NCI-H1694 treated with DMSO at 0.1 percent for 48 hours (cell line): Measurements from ENCODE around the gene SH3PXD2A.

Experiments
- DNase-seq: peaks from one replicate; lab custom pipeline; 2025; lab: John Stamatoyannopoulos, UW

SH3PXD2A gene

DNA sequence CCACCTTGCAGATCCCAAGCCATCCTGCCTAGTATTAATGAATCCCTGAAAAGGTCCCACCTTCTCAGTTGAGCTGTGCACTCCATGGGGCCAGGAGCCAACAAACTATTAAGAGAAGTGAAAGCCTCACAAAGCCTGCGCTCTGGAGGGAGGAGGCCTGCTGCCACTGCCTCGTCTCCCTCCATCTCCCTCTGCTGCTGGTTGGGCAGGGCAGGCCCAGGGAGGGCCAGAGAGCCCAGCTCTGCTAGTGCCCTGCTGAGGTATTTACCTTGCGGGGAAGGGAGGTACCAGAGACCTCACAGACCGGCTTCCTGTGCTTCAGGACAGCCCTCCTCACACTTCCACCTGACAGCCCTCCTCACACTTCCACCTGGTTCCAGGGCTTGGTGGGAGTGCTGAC, 171.5 kb downstream of the SH3PXD2A start:
- no peak for DNase-seq

DNA sequence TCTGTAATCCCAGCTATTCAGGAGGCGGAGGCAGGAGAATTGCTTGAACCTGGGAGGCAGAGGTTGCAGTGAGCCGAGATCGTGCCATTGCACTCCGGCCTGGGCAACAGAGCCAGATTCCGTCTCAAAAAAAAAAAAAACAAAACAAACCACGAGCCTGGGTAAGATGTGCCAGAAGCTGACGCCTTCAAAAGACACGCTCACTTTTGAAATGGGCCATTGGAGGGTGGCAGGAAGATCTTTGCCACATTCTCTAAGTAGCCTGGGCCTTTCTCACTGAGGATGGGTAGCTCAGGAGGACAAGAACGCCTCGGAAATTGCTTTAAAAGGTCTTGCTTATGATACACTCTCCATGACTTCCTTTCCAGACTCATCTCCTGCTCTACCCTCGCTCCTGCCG, 172.7 kb downstream of the SH3PXD2A start:
- DNase-seq = no peak

DNA sequence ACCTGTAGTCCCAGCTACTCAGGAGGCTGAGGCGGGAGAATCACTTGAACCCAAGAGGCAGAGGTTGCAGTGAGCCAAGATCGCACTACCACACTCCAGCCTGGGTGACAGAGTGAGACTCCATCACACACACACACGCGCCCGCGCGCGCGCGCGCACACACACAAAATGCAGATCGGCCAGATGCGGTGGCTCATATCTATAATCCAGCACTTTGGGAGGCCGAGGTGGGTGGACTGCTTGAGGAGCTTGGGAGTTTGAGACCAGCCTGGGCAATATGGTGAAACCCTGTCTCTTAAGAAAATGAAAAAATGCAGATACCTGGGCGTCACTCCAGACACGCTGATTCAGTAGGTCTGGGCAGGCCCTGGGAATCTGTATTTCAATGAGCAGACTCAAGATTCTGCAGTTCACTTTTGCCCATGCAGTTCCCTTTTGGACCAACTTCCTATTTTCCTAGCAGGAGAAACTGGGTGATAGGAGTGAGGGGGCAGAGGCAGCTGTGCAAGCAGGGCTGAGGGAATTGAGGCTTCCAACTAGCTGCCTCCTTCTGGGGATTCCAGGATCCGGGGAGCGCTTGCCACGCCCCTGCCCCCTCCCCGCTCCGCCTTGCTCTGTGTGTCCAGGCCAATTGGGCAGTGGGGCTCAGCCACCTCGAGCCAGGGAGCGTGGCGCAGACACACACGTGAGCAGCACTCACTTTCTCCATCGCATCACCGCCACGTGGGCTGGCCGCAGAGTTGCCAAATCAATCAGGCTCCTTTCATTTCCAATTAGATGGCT, 173.6 kb downstream of the SH3PXD2A start:
- DNase-seq = no peak

DNA sequence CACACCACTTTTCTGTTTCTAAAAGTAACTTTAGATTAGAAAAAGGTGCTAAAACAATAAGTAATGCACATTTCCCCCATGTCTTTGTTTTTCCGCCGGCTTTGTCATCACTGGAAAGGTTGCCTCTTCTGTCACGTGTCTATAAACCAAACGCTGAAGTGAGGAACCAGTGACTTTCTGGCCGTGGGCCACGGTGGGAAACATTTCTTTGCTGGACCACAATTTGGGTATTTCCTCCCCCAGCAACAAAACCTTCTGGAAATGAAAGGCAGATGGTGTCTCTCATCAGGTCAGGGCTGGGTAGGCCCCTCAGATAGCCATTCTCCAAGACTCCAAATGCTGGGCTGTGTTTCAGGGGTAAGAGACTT, 174.5 kb downstream of the SH3PXD2A start:
- no peak for DNase-seq

DNA sequence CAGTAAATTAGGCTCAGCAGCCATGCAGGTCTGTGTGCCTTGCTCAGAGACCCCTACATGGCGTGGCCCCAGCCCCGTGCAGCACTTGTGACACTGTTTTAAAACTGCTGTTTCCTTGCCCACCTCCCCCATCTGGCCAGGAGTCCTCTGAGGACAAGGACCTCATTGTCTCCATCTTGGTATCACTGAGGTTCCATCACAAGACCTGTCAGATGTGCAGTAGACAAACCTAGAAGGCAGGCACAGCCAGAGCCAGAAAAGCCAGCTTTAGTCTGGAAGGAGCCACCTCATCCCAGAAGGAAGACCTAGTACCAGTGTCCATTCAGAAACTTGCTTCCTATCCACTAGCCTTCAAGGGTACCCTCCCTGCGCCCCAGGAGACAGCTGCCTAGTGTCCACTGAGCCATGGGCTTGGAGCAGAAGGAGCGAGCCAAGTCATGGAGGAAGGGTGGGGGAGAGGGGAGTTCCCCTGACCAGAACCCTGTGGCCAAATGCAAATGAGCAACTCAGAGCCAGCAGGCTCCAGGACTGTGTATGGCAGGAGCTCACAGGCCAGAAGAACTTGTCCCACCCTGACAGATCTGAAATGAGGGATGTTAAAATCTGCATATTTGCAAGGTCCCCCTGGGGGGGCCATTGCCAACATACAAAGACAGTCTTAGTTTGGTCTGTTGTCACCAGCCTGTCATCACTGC, 176.1 kb downstream of the SH3PXD2A start:
- no peak for DNase-seq

DNA sequence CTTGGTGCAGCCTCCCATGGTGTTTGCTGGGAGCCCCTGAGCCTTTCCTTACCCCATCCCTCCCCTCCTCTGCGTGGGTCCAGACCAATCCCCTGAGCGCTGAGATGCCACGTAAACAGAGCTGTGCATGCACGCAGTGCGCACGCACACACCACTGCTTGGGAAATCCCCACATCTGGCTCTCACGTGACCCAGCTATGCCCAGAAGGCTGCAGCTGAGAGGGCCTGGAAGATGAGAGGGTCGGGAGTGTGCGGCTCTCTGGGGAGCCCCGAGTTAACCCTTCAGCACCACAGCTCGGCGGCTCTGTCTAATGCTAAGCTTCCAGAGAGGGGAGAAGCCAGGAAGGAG, 177.2 kb downstream of the SH3PXD2A start:
- DNase-seq = no peak

DNA sequence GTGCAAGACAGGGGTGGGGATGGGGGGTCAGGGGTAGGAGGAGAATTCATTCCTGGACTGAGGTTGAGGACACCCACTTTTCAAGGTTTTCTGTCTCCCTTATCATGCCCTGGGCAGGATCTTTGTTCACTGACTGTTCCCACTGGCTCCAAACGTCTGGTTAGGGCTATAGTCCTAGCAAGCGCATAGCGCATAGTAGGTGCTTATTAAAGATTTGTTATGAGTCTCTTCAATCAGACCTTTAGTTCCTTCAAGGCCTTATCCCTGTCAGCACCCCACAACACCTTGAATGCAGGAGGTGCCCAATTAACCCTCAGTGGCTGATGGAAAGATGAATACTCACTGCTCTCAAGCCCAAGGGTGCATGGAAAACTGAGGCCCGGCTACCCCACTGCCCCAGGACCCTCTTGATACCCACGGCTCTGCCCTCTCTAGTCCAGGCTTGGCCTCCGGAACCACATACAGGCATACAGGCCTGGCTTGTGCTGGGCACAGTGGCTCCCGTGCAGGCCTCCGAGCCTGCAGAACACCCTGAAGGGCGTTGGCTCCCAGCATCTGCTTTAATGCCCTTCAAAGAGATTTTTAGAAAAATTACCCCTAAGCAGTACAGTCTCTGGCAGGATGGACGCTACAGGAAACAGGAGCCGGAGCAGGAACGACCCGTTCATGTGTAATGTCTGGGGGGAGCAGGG, 177.7 kb downstream of the SH3PXD2A start:
- DNase-seq = no peak

DNA sequence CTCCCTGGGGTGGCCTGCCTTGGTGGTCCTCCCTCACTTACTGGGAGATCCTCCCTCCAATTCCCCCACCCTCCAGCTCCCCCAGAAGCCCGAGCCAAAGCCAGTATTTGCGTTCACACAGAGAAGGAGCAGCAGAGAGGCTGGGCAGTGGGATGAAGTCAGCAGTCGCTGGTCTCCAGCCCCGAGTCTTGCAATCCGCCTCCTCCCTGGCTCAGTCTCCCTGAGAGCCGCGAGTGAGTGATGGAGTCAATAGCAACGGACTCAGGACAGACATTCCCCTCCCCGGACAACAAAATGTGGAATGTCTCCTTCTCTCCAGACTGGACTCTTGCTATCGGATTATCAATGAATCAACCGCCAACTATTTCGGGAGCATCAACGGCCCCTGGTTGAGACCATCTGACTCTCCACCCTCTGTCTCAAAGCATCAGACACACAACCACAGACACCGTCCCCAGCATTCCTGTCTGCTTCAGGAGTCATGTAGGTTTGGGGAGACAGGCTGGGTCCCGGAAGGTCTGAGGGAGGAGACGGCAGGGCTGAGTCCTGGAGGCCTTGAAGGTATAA, 178.4 kb downstream of the SH3PXD2A start:
- no peak for DNase-seq

DNA sequence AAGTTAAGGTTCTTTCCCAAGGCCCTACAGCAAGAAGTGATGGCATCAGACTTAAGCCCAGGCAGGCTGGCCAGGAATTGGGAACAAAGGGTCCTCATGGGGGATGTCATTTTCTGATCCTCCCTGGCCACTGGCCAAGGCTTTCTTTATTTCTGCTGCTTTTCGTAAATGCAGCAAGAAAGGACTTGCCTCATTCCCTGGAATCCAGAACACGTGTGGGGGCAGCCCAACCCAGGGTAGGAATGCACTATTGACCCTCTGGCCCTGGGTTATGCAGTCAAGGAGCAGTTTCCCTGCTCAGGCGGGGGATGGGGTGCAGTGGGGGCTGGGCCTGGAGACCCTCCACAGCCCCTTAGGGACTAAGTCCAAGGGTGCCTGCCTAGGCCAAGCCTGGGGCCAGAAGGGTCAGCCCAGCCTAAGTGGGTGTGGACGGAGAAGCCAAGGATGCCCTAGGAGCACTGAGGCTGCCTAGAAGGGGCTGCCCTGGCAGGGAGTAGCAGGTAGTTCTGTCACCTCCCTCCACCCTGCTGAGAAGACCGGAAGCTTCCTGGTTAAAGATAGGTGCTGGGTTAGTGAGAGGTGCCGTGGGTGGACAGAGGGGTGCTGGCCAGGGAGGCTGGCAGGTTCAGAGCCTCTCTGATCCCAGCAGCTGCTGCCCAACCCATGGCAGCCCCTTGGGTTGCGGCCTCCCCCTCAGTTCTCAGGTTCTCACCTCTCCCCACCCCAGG, 179.2 kb downstream of the SH3PXD2A start:
- DNase-seq = no peak

DNA sequence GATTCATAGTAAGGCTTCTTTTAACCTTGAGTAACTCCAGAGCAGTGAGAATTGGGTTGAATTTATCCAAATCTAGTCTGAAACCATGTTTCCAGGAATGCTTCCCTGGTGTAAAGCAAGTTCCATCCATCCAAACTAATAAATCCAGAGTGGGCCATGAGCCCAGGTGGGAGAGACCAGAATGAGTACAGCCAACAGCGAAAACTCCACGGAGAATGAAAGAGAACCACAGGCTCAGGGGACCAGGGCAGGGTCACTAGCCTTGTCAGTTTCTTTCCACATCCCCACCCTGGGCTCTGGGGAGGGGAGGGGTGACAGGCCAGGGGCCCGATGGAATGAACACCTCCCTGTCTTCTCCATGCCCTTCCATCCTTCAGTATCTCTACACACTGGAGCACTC, 181.8 kb downstream of the SH3PXD2A start:
- no peak for DNase-seq

DNA sequence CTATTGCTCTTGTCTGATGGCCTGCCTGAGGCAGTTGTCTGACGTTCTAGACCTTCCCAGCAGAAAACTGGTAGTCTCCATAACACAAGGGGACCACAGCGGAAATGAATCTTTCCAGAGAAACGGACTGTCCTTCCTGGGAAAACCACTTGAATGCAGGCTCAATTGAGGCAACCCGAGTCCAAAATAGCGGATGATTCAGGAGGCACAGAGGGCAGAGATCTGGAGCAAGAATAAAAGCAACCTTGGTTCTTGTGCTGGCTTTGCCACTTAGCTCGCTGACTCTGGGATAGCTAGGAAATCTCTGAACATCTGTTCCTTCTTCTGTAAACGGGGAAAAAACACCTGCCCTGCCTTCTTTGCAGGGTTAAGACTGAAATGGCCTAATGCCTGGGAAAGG, 183.0 kb downstream of the SH3PXD2A start:
- no peak for DNase-seq

DNA sequence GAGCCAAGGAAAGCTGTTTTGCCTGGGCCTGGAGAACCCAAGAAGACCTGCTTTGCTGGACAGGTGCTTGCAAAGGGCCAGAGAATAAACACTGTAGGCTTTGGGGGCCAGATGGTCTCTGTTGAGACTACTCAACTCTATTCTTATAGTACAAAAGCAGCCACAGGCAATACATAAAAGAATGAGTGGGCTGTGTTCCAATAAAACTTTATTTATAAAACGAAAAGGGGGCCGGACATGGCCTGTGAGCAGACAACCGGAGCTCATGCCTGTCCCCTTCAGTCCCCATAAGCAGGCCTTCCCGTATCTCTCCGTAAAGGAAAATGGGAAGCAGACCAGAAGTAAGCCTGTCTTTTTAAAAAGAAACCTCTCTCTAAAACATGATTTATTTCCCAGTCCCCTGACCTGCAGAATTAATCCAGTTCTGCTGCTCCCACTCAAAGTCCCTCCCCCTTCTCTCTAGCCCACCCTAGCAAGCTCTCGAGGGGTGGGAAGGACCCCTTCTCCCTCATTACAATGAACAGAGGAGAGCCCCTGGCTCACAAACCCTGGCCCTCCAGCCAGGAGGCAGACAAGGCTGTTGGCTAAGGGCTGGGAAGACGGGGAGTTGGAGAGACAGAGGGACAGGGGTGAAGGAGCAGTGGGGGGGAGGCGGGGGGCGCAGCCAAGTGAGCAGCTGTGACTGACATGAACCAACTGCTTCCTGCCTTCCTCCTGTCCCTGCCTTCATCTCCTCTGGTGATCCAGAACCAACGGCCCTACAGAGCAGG, 184.1 kb downstream of the SH3PXD2A start:
- DNase-seq = no peak

DNA sequence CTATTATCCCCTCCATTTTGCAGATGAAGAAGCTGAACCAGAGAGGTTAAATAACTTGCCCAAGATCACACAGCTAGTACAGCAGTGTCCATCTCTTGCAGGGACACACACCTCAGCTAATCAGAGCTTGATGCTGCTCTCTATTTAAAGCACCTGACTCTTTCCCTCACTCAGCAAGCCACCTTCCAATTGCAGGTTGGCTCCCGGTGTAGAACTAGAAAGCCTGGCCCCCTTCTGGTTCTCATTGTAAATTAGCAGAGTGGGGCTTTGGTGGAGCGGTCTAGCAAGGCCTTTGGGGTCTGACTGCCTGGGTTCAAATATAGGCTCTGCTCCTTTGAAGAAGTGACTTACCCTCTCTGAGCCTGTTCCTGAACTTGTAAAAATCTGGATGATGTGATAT, 185.4 kb downstream of the SH3PXD2A start:
- DNase-seq = no peak

DNA sequence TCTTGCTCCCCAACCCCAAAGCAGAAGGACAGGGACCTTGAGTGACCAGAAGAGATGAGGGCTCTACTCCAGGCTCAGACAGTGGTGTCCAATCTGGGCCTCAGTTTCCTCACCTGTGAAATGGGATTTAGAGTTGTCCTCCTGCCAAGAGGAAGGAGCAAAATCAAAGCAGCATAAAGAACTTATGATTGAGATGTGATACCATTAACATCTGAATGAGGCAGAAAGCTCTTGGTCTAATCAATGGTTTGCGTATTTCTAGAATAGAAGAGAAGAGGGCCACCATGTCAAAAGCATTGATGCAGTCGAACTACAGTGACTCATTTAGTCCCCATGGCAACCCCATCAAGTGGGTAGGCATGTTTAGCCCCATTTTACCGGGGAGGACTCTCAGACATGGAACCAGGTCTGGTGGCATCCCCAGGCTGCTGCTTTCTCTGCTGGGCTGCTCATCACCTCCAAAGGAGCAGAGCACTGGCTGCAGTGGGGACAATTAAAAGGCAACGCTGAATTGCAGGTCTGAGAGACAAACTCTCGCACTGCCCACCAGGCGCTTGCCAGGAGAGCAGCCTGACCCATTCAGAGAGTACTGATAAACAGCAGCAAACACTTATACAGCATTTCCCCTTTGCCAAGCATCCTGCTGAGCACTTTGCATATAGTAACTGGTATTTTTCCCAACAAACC, 186.0 kb downstream of the SH3PXD2A start:
- DNase-seq = no peak

DNA sequence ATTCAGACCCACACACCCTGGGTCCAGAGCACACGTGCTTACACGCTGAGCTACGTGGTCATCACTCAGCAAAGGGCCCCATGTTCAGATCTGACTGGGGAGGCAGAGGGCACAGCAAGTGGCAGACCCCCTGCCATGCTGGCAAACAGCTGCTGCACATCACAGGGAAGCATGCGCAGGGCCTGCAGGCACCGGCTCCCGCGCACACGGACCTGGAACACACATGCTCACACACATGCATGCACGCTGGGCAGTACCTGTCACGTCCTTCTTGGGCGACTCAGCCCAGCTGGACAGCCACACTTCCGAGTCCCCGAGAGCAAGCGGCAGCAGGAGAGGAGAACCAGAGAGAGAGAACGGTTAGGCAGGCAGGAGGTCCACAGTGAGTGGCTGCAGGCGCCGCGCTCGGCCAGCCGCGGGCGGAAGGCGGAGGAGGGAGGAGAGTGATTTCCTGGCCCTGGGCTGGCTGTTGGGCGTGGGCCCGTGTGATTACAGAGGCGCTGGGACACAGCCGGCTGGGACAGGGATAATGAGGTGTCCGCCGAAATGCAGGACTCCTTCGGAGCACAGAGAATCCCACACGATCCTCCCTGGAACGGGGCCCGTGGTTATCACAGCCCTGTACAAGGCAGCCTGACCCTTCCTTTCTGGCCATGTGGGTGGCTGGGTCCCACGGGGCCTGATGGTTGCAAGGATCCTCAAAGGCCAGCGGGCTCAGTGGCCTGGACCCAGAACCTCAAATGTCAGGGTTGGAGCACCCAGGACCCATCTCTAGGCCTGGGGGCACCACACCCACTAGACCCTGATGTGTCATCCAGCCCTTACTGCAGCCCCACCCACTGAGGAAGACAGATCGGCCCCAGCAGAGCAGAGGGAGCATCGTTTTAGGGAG, 186.8 kb downstream of the SH3PXD2A start:
- no peak for DNase-seq

DNA sequence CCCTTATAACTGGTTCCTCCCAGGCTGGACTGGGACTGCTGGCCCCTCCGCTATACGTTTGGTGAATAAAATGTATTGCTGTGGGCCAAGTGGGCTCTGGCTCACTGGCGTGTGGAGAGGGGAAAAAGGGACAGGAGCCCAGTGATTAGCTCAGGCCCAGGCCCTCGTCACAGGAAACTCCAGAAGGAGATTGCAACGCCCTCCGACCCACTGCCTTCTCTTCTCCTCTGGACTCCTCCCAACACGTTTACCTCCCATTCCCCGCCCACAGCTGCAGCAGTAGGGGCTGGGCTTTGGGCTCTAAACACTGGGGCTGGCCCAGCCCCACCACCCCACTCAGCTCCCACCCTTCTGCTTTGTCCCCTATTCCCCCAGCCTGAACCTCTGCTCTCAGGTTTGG, 188.0 kb downstream of the SH3PXD2A start:
- DNase-seq = no peak

DNA sequence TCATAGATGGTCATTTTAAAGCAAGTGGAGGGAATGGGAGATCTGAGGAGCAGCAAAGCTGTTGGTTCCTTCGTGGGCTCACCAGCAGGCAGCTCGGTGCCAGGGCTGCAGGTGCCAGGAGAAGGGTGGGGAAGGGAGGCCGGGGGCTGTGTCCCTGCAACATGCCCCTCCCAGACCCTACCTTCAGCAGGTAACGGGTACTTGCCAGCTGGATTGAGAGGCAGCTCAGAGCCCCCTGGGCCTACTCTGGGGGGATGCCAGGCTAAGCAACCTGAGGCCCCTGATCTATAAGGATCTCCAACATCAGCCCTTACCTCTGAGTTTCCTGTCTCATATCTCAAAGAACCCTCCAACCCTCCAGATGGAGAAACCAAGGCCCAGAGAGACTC, 188.6 kb downstream of the SH3PXD2A start:
- DNase-seq = no peak

DNA sequence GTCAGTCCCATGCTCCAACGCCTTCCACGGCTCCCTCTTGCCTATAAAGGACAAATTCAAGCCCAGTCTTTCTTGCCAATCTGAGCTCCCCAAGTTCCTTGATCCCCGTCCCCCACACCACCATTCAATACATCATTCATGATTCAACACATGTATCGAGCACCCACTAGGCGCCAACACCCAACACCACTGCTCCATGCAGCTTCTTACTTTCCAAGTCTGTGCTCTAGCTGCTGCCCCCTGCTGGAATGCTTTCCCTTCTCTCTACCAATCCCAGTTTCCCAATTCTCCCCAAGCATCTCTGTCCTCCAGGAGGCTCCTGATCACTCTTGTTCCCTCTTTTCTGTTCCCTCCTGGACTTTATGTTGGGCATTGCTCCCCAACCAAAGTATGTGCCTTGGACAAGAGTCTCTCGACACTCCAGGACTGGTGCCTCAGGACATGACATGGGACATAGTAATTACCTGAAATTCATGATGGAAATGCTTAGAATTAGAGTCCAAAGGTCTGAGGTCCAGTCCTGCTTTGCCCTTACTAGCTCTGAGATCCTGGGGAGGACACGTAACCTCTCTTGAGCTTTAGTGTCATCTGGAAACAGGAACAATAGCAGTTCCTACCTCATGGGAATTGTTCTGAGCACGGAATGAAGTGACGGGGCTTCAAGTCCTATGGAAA, 189.2 kb downstream of the SH3PXD2A start:
- DNase-seq = peak; percentile 12

DNA sequence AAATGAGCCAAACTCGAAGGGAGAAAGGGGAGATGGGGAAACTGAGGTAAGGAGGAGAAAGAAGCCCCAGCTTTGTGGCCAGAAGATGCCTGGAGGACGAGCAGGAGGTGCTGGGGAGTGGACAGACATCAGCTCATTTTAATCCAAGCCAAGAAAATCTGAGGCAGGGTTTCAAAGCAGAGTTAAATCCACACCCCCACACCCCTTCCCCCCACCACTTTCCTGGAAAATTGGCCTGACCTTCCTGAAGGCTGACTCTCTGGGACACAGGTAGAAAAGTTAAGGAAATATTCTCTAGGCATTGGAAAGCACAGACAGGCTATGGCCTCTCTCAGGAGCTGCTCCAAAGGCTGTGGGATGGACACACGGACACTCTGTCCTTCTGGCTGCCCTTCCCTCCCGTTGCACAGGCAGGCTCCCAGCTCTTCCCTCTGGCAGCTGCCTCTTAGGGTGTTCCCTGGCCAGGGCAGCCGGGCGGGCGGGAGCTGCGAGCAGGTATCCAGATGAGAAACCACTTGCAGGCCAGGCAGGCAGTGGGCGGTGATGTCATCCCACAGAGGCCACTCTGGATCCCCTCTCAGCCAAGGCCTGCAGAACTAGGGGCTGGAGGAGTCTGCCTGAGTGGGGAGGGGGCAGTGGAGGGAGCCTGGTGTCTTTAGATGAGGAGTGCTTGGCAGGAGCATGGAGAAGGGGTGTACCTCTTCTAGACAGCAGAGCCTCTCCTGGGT, 190.1 kb downstream of the SH3PXD2A start:
- DNase-seq = no peak
